ENCODE results near the gene RPL29.

RPL29 gene

DNA sequence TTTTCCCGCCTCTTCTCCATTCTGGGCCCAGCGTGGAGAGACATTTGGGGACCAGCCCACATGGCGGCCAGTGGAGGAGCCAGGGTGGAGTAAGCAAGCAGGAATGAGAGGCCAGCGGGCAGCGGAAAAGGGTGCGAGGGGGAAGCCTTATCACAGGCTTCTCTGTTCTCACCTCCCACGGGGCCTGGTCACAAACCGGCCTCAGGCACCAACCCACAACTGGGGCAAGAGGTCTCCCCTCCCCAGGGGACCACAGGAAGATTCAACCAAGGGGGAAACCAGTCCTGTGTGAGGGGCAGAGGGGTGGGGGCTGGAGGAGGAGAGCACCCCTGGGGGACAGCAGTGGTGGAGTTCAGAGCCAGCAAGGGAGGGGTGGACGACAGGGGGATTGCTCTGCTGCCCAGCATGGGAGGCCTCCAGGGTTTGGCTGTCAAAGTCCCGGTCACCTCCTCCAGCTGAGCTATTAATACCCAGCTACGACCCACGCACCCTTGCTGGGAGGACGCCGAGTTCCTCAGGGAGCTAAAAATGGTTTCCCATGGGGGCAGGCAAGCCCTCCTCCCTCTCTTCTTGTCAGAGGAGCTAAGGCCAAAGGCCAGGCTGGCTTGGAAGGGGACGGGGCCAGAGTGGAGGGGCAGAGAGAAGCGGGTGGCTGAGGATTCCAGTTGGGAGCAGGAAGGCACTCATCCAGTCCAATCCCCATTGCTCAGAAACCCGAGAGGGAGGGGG, 23.8 kb upstream of the RPL29 start:
- Histone ChIP-seq H3K4me3 (ENCODE audit: low read depth, low read length) (no peak overlapping the region), H3K27me3 (replicated peaks) (no peaks in the 10 kb centered on the region), H3K36me3 (replicated peaks) (no peaks in the 10 kb centered on the region), H3K27ac (no peak overlapping the region)
- DNase-seq = no peak
- in situ Hi-C loops (cut with HindIII; ENCODE audit: low pct_ligation_motif_present, low sequenced_read_pairs) = no loop called here
- no peak for TF ChIP-seq CTCF (IDR thresholded peaks at IDR 0.05; ENCODE audit: low read depth, low read length, missing control alignments)

GRCh38 chr3:52018319-52019000, 22.8 kb upstream of the RPL29 start:
- Histone ChIP-seq H3K36me3 (replicated peaks) (no peaks in the 10 kb centered on the region), H3K4me3 (ENCODE audit: low read depth, low read length) (no peak overlapping the region), H3K27ac (no peak overlapping the region), H3K27me3 (replicated peaks) (no peaks in the 10 kb centered on the region)
- no peak for DNase-seq
- in situ Hi-C loops (cut with HindIII; ENCODE audit: low pct_ligation_motif_present, low sequenced_read_pairs) = no loop called here
- TF ChIP-seq CTCF (IDR thresholded peaks at IDR 0.05; ENCODE audit: low read depth, low read length, missing control alignments) = no peak

- in situ Hi-C loops (cut with HindIII; ENCODE audit: low pct_ligation_motif_present, low sequenced_read_pairs) = no loop called here
- Histone ChIP-seq H3K4me3 (ENCODE audit: low read depth, low read length) (no peak overlapping the region), H3K36me3 (replicated peaks) (no peaks in the 10 kb centered on the region), H3K27me3 (replicated peaks) (no peaks in the 10 kb centered on the region), H3K27ac (no peak overlapping the region)
- no peak for TF ChIP-seq CTCF (IDR thresholded peaks at IDR 0.05; ENCODE audit: low read depth, low read length, missing control alignments)
- no peak for DNase-seq
Measured at GRCh38 chr3:52017586-52017985, 21.9 kb upstream of the RPL29 start.

GRCh38 chr3:52015438-52016228, 19.9 kb upstream of the RPL29 start:
- Histone ChIP-seq H3K36me3 (replicated peaks) (no peaks in the 10 kb centered on the region), H3K27me3 (replicated peaks) (no peaks in the 10 kb centered on the region), H3K4me3 (ENCODE audit: low read depth, low read length) (no peak overlapping the region), H3K27ac (no peak overlapping the region)
- TF ChIP-seq CTCF (IDR thresholded peaks at IDR 0.05; ENCODE audit: low read depth, low read length, missing control alignments) = no peak
- in situ Hi-C loops (cut with HindIII; ENCODE audit: low pct_ligation_motif_present, low sequenced_read_pairs) = no loop called here
- no peak for DNase-seq

DNA sequence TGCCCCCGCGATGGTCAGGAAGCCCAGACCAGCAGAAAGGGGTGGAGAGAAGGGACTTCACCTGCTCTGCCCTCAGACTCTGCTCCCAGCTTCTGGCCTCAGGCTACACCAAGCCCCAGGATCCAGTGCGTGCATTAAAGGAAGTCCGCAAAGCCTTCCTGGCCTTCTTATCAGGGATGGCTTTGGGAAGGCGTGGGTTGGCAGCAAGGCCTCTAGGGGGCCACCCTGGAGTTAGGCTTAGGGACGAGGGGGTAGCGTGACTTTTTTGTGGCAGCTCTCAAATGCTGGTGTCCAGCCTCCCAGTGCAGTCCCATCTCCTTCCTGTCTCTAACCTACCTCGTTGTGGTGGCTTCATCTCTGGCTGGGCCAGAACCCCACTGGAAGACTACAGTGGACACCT, 18.9 kb upstream of the RPL29 start:
- H3K27me3 ChIP-seq (replicated peaks) = no peaks in the 10 kb centered on the region
- in situ Hi-C loops (cut with HindIII; ENCODE audit: low pct_ligation_motif_present, low sequenced_read_pairs) = no loop called here
- no peak for DNase-seq
- TF ChIP-seq CTCF (IDR thresholded peaks at IDR 0.05; ENCODE audit: low read depth, low read length, missing control alignments) = peak; percentile 72
- H3K27ac ChIP-seq = no peak overlapping the region
- no peak overlapping the region for H3K4me3 ChIP-seq (ENCODE audit: low read depth, low read length)
- H3K36me3 ChIP-seq (replicated peaks) = no peaks in the 10 kb centered on the region
